Suppressor macrophage treated with lipopolysaccharide for 1 hour (primary cell): ENCODE data around the gene ZCWPW1.

Experiments
- DNase-seq, 3 donors: peaks; one replicate each; pipeline ENCODE4 v3.0.0-alpha.2; 2020 to 2022

Gene ZCWPW1

GRCh38 chr7:100351657-100352058, 76.8 kb downstream of the ZCWPW1 start:
- no peak for DNase-seq
